ENCODE results near the gene WWOX. TPM values are rescaled to one million over a fixed set of nuclear protein-coding genes. Genes with fewer than 3 reads are reported as not detected.

The WWOX gene
- total RNA-seq, 1 donor from 2014 or later: 19.0 TPM

- intact Hi-C loops (cut with micrococcal nuclease): no loop called here
Observed at GRCh38 chr16:78433116-78433515, 333.7 kb downstream of the WWOX start.

- intact Hi-C loops (cut with micrococcal nuclease): no loop called here
Observed at GRCh38 chr16:78434401-78434800, 334.9 kb downstream of the WWOX start.

- intact Hi-C loops (cut with micrococcal nuclease): no loop called here
Observed at GRCh38 chr16:78435260-78435659, 335.8 kb downstream of the WWOX start.

- intact Hi-C loops (cut with micrococcal nuclease): no loop called here
Observed at GRCh38 chr16:78436023-78436422, 336.6 kb downstream of the WWOX start.

GRCh38 chr16:78436846-78437245, 337.4 kb downstream of the WWOX start:
- intact Hi-C loops (cut with micrococcal nuclease): loop anchor here (1.0 kb wide), 1 partner anchor 315 kb away; no protein-coding TSS in a partner anchor

- intact Hi-C loops (cut with micrococcal nuclease): loop anchor here (1.0 kb wide), 1 partner anchor 315 kb away; no protein-coding TSS in a partner anchor
Observed at GRCh38 chr16:78437352-78437968, 338.0 kb downstream of the WWOX start.

GRCh38 chr16:78438219-78438618, 338.8 kb downstream of the WWOX start:
- intact Hi-C loops (cut with micrococcal nuclease): no loop called here

GRCh38 chr16:78438632-78439031, 339.2 kb downstream of the WWOX start:
- intact Hi-C loops (cut with micrococcal nuclease): no loop called here

- intact Hi-C loops (cut with micrococcal nuclease): no loop called here
Observed at GRCh38 chr16:78439646-78440045, 340.2 kb downstream of the WWOX start.

GRCh38 chr16:78441298-78441697, 341.8 kb downstream of the WWOX start:
- intact Hi-C loops (cut with micrococcal nuclease): no loop called here

- intact Hi-C loops (cut with micrococcal nuclease): no loop called here
Observed at GRCh38 chr16:78443542-78444364, 344.3 kb downstream of the WWOX start.

GRCh38 chr16:78445818-78446217, 346.4 kb downstream of the WWOX start:
- intact Hi-C loops (cut with micrococcal nuclease): no loop called here

- intact Hi-C loops (cut with micrococcal nuclease): no loop called here
Observed at GRCh38 chr16:78446486-78446885, 347.0 kb downstream of the WWOX start.

GRCh38 chr16:78446992-78447563, 347.6 kb downstream of the WWOX start:
- intact Hi-C loops (cut with micrococcal nuclease): no loop called here

GRCh38 chr16:78448658-78449271, 349.3 kb downstream of the WWOX start:
- intact Hi-C loops (cut with micrococcal nuclease): no loop called here

GRCh38 chr16:78450255-78450654, 350.8 kb downstream of the WWOX start:
- intact Hi-C loops (cut with micrococcal nuclease): no loop called here

- intact Hi-C loops (cut with micrococcal nuclease): no loop called here
Observed at GRCh38 chr16:78452025-78452555, 352.6 kb downstream of the WWOX start.

- intact Hi-C loops (cut with micrococcal nuclease): no loop called here
Observed at GRCh38 chr16:78455861-78456260, 356.4 kb downstream of the WWOX start.

- intact Hi-C loops (cut with micrococcal nuclease): no loop called here
Observed at GRCh38 chr16:78458588-78458987, 359.1 kb downstream of the WWOX start.

GRCh38 chr16:78460428-78460827, 361.0 kb downstream of the WWOX start:
- intact Hi-C loops (cut with micrococcal nuclease): no loop called here

- intact Hi-C loops (cut with micrococcal nuclease): no loop called here
Observed at GRCh38 chr16:78461087-78461486, 361.6 kb downstream of the WWOX start.
